Stimulated activated CD8-positive, alpha-beta memory T cell treated with anti-CD3 and anti-CD28 coated beads, Interleukin-7, amount 100 ng/mL, for 48 hours (primary cell): Measurements from ENCODE around the gene THSD4.

Experiments used
- DNase-seq, 2 donors: peaks; one replicate each; pipeline ENCODE4 v3.0.0-alpha.2; 2020; ENCODE audit warnings: low read depth in 1 of 2; ENCODE audit errors: extremely low read depth in 1 of 2

The THSD4 gene

DNA sequence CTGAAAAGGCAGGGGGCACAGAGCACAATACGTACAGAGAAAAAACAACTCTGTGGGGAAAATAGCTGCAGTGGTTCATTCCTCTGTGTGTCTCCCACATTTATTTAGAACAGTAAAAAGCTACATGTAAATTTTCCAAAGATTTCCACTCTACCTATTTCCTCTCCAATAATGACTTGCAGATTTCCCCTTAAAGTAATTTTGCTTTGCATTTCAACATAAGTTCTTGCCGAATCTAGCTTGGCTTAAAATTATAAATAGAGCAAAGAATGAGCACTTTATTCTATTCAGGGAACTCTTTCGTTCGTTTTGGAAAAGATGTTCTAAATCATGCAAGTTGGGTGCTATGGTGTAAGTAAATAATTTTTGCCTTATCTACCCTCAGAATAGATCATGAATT is 636.9 kb downstream of the THSD4 start:
- DNase-seq = no peak

DNA sequence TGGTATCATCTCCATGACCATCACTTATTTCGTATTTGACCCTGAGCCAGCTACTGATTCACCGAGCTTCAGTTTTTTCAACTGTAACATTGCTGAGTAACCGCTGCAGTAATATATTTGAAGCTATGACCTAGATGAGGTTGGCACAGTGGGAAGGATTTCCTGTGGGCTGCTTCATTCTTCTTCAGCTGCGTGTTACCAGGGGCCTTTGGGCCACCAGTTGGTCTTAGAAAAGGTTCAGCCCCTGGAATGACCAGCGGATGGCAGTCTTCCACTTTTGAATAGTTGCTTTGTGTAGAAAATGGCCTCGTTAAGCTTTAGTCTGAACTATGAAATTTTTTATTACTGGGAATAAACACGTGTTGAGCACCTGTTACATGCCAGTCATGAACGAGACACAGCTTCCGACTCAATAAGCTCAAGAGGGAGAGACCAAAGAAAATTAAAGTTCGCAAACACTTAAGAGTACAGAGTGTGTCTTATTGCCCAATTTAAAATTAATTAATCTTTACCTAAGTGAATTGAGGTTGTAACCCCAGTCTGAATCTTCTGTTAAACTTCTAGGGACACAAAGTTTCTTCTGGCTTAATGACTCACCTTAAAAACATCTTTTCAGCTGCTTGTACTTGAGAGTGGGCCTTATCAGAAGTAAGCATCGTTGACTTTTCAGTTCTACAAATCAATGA is 637.5 kb downstream of the THSD4 start:
- peak in 1 of 2 donors; percentile 5 for DNase-seq

DNA sequence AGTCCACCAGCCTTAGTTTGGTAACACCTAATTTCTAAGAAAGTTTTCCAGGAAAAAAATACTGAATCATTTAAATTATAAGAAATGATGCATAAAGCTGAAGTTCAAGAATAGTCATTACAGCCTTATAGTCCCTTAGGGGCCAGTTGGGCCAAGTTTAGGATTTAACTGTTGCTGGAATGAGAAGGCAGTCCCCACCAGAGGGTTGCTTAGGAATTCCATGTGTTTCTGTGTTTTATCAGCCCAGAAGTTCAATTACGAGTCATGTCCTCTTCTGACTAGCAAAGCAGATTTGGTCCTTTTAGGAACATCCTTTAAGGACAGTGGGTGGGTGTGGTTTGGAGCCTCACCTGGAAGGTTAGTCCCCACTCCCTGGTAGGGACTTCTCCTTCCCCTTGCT is 638.1 kb downstream of the THSD4 start:
- no peak for DNase-seq

DNA sequence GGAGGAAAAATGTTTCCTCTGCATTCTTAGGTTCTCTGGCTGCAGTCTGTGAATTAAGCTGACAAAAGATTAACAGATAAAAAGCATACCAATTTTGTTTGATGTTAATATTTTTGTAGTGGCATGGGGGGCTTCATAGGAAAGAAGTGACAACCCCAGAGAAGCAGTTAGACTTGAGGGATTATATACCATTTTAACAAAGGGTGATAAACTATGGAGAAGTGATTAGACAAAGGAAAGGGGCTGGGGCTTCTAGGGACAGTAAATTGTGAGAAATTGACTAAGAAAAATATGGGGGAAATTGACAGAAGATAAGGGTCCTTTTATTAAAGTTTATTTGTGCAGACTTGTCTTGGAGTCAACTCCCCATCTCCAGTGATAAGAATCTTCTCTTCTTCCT is 639.4 kb downstream of the THSD4 start:
- no peak for DNase-seq

DNA sequence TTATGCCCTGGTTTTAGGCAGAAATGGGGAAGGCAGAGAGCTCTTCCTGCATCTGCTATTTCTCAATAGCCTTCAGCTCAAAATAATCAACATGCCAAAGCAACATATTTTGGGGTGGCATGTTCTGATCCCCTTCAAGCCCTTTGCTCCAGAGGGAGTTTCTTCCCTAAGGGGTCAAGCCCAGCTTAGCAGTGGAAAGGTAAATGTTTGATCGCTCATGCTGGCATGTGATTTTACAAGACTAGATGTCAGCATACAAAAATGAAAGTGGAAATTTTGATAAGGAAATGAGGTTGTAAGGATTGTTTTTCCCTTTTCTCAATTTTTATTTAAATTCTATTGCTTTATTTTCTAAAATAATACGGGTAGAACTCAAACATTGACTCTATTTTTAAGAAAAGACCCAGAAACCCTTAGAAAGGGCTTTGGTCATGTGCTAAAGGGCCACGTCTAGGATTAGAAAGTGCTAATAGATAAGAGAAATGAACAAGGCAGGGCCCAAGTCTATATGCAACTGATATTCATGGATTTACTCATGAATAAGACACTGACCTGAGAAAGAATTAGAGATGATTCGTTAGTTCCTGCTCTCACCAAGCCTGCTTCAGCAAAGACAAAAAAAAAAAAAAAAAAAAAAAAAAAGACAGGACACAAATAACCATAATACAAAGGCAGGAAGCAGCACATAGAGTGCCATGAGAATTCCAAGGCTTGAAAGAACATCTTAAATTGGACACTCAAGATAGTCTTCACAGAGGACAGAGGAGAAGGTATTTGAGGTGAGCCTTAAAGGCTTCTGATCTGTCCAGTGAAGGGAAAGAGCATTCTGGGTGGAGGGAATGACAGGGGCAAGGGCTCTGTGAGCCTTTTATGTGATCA is 640.1 kb downstream of the THSD4 start:
- no peak for DNase-seq

DNA sequence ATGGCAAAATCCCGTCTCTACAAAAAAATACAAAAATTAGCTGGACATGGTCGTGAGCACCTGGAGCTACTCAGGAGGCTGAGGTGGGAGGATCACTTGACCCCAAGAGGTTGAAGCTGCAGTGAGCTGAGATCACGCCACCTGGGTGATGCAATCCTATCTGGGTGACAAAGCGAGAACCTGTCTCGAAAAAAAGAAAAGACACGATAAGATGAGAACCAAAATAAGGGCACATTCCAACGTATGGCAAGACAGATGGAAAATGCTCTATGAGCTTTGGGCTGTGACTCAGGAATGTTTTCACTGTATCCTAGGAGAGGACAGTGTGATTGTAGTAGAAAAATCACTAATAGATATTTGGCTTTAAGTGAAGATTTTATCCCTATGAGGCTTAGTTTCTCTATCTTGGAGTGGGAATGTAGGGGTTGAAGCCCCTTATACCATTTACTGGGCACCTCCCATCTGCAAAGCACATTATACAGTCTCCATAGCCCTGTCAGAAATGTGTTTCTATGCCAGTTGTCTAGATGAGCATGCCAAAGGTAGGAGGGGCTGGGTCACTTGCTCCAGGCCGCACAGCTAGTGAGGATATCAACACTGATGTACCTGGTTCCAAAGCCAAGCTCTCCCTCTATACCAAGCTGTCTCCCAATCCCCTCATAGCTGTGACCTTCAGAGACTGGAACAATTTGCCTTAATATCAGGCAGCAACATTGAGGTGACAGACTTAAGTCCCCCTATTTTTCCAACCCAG is 641.5 kb downstream of the THSD4 start:
- DNase-seq = no peak

DNA sequence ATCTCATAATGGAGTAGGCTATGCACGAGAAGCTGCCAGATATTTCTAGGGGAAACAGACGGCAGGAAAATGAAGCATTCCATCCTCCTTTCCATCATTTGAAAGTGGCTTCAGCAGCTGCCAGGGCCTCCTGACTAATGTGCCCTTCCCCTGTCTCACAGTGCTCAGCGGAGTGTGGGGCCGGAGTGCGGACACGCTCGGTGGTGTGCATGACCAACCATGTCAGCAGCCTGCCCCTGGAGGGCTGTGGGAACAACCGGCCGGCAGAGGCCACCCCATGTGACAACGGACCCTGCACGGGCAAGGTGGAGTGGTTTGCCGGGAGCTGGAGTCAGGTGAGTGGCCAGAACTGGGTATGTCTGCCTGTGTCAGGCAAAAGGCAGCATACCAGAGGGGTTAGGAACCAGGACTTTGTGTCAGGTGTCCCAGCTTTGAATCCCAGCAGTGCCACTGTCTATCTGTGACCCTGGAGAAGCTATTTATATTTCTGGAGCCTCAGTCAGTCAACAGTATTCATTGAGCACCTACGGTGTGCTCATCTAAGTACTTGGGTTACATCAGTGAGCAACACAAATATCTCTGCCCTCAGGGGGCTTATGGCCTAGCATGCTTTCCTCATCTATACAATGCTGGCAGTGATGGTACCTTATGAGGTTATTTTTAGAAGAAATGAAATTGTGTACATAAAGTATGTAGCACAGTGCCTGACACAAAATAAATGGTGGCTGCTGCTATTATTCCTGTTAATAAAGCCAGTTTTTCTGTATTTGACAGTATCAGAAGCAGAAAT is 642.7 kb downstream of the THSD4 start:
- no peak for DNase-seq

DNA sequence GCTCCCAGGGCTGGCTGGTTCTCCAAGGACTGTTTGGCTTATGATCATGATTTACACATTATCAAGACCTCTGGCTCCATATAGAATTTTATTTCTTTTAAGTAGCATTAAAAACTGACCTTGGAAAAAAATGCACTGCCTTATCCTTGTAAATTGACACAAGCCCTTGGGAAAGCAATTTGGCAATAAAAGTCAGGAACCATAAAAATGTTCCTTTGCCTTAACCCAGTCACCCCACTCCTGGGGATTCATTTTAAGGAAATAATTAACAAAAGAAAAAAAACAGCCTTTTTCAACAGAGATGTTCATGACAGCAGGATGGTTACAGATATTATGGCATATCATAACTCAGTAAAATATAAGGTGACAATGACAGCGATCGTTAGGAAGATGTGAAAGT is 643.4 kb downstream of the THSD4 start:
- no peak for DNase-seq

DNA sequence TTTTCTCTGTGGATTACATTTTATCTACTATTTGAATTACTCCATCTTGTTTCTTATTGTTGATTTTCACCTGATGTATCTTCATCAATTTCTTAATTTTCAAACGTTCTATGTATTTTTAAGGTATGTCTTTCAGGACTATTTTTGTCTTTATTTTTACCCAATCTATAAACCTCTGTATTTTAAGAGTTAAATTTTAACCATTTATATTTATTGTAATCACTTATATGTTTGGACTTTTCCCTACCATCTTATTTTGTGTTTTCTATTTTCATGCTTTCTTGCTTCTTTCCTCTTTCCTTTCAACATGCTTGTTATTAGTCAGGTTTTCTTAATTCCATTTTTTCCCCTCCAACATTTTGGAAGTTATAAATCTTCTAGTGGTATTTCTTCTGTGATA is 645.6 kb downstream of the THSD4 start:
- no peak for DNase-seq

DNA sequence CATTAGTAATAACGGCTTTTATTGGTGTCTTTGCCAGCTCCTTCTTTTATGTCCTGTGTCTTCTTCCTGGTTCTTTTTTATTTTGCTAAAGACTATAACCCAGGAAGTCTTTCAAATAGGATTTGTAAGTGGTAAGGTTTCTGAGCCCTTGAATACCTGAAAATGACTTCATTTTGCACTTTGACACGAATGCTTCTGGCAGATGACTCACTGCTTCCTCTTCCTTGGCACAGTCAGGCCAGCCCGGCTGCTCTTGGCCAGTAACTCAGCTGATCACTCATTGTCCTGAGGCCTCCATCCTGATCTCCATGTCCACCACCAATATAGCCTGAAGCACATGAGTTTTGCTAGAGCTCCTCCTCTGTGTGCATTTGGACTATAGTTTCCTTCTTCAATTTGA is 646.4 kb downstream of the THSD4 start:
- DNase-seq = no peak

DNA sequence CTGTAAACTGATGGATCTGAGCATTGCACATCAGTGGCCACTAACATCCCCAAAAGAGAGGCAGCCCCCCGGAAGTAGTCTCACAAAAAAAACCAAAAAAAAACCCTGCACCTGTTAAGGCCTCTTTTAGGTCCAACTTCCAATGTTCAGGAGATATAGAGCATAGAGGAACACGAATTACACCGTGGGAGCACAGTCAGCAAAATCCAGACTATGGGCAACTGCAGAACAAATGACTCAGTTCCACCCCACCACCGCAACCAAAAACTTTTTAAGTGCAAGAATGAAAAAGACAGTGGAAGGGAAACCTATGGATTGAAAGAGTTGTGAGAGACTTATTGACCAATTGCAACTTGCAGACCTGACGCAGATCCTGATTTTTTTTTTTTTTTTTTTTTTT is 652.9 kb downstream of the THSD4 start:
- DNase-seq = no peak

DNA sequence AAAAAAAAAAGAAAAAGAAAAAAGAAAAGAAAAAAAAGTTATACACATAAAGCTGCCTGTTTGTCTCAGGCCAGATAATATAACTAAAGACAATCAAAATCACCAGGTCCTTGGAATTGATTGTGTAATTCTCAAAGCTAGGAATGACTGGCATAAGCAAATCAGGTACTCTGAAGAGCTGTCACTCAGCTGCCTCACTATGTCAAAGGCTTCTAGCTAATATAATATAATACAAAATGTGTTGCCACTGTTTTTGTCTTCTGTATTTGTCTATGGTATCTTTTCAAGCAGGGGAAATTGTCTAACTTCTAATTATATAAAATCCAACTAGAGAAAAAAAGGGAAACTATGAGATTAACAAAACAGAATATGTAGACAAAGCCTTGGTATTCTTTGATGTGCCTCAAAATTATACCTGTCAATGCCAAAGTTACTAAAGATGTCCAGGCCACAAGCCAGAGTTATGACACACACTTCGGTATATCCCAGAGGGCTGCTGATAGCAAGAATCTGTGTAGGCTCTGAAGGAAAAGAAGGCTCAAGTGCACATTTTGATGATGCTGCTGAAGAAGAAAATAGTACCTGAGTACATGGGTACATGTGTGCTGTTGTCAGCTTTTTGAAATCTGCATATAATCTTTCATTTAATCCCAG is 658.1 kb downstream of the THSD4 start:
- no peak for DNase-seq

DNA sequence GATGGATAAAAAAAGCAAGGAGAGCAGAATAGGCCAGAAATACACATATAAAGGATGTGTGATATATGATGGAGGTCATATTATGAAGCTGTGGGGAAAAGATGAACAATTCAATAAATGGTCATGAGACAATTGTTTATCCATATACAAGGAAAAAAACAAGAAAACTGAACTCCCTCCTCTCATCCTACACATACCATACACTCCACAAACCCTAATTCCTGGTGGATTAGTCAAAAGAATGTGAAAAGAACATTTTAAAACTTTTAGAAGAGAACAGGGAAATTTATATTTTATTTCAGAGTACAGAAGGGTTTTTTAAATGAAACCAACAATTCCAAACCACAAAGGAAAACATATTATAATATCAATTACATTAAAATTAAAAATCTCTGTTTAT is 660.6 kb downstream of the THSD4 start:
- no peak for DNase-seq

DNA sequence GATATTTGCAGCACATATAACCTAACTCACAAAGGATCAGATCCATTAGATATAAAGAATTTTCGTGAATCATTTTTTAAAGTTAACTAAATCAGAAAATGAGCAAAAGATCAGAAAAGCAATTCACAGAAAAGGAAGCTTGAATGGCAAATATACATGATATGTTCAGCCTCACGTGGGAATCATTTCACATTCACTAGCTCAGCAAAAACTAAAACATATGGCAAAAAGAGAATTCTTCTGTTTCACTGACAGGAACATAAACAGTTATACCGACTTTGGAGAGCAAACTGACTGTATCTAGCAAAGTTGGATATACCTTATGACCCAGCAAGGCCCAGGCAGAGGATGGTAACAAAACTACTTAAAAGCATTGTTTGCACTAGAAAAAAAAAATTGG is 661.0 kb downstream of the THSD4 start:
- DNase-seq = no peak

DNA sequence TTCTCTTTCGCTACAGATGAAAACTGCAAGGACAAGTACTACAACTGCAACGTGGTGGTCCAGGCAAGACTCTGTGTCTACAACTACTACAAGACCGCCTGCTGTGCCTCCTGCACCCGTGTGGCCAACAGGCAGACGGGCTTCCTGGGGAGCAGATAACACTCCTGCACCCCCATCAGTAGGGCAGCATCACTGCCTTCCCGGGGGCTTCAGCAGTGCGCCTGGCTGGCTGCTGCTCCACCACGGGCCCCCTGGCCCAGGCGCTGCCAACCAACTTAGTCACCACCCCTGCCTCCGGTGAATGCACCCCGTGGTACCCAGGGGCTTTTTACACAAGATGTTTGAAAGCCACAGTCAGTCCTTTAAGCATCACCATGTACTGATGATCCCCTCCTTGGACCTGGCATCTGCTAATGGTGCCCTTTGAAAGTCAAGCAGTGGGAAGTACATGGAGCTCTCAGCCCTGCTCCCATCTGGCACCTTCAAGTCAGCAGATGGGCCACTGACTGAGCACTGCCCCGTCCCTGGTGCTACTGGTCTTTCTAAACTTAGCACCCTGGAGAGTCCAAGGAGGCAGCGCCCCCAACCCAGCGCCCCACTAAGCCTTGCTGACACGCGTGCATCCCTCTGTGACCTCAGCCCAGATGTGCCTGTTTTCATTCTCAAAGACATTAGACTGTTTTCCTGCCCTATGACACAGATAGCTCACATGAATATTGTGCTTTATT is 662.1 kb downstream of the THSD4 start:
- no peak for DNase-seq

DNA sequence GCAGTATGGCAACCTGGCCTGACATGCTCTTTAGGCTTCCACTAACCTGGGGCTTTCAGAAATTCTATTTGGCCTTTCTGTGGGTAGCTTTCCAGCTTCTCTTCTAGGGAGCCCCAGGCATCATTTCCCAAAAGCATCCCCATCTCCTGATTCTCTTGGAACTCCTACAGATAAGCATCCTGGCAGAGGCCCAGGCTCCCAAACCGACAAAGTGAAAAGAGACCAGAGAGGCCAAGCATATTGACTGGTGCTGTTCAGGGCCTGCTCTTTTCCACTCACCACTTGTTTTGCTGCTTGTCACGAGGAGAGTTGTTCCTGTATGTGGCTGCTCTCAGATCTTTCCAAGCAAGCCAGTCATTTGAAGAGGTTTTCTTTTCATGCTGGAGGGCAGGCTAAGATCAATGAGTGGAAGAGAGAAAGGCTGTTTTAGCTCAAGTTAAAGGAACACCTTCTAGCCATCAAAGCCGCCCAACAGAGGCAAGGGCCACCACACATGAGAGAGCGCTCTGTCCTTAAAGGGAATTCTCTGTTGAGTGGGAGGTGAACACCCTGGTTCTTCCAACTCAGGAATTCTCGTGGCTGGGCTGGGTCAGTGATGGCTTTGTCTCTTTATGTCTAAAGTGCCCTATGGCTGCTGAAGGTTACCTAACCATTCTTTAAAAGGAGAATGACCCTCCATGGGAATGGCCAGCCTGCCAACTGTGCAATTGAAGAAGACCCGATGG is 664.0 kb downstream of the THSD4 start:
- no peak for DNase-seq

DNA sequence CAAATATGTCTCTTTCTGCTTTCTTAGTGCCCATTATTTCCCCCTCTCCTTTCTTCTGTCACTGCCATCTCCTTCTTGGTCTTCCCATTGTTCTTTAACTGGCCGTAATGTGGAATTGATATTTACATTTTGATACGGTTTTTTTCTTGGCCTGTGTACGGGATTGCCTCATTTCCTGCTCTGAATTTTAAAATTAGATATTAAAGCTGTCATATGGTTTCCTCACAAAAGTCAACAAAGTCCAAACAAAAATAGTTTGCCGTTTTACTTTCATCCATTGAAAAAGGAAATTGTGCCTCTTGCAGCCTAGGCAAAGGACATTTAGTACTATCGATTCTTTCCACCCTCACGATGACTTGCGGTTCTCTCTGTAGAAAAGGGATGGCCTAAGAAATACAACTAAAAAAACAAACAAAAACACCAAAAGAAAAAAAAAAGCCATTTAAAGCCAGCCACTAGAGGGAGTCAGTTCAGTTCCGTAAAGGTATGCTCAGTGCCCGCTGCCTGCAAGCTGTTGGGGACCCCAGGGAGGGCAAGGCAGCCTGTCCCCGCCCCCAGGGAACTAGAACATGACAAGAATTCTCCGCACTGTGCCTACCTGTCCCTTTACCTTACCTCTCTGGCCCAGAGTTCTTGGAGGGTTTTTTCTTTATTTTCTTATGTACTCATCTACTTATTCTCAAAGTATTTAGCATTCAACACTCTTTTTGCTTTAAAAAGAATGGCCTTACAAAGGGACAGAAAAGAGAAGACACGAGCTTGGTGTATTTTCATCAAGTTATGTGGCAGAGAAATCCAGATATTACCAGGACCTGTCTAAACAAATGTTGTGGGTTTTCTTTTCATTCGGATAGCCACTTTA is 665.1 kb downstream of the THSD4 start:
- no peak for DNase-seq
